Urothelium cell line (cell line): ENCODE results near the gene OVOL2.

Experiments used
- DNase-seq: peaks from one replicate; pipeline ENCODE4 v3.0.0; 2011; ENCODE audit warnings: low spot score, mixed read lengths
- FAIRE-seq: peaks from 2 replicates; lab custom pipeline; 2011; peaks lifted over from hg19 to GRCh38; lab: Jason Lieb, UNC

The OVOL2 gene

GRCh38 chr20:18018100-18018499 is 39.6 kb downstream of the OVOL2 start:
- FAIRE-seq (no peak), DNase-seq (no peak)

GRCh38 chr20:18016772-18017171 is 40.9 kb downstream of the OVOL2 start:
- FAIRE-seq (no peak), DNase-seq (no peak)

GRCh38 chr20:18014411-18014810 is 43.3 kb downstream of the OVOL2 start:
- no peak for DNase-seq
- no peak for FAIRE-seq

GRCh38 chr20:18012901-18013300 is 44.8 kb downstream of the OVOL2 start:
- no peak for DNase-seq
- FAIRE-seq, result no peak

GRCh38 chr20:18011951-18012645 is 45.6 kb downstream of the OVOL2 start:
- DNase-seq (no peak), FAIRE-seq (no peak)

GRCh38 chr20:18011482-18011881 is 46.2 kb downstream of the OVOL2 start:
- DNase-seq, result no peak
- no peak for FAIRE-seq

DNA sequence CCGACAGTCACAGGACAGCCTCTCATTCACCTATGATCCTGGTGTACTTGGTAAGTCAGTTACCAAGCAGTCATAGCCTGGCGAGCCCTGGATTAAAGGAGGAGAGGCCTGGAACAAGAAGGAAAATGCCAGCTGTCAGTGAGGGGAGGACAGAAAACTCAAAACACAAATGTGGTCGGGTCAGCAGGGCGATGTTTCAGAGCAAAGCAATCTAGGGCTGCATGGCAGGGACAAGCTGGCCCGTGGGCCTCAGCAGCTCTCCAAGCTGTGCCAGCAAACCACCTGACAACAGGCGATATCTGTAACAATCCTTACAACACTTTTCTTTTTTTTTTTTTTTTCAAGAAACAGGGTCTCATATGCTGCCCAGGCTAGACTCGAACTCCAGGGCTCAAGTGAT is 48.6 kb downstream of the OVOL2 start:
- DNase-seq (no peak), FAIRE-seq (no peak)

GRCh38 chr20:18007534-18008292 is 50.0 kb downstream of the OVOL2 start:
- FAIRE-seq, result no peak
- DNase-seq, result no peak

- DNase-seq, result no peak
- no peak for FAIRE-seq
Observed at GRCh38 chr20:18006684-18007083, 51.0 kb downstream of the OVOL2 start.

DNA sequence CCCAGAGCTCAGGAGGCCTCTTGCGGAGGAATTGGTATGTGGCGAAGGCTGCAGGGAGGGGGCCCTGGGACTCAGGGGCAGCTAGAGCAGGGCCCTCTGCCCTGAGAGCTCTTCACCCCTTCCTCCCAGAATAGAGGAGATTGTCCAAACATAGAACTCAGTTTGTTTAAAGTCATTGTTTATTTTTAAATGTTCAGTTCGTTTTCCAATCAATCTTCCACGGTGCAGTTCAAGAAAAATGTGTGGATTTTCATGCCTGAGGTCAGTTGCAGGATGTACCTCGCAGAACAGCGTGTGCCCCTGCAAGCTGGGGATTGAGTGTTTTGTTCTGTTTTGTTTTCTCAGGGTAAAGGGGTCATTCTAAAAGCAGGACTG is 51.7 kb downstream of the OVOL2 start:
- DNase-seq (no peak), FAIRE-seq (no peak)

- no peak for DNase-seq
- FAIRE-seq, result no peak
Observed at GRCh38 chr20:18005170-18005989, 52.3 kb downstream of the OVOL2 start.

GRCh38 chr20:18004384-18005031 is 53.2 kb downstream of the OVOL2 start:
- no peak for FAIRE-seq
- DNase-seq, result no peak

- DNase-seq (no peak), FAIRE-seq (no peak)
Observed at GRCh38 chr20:18003897-18004296, 53.8 kb downstream of the OVOL2 start.

DNA sequence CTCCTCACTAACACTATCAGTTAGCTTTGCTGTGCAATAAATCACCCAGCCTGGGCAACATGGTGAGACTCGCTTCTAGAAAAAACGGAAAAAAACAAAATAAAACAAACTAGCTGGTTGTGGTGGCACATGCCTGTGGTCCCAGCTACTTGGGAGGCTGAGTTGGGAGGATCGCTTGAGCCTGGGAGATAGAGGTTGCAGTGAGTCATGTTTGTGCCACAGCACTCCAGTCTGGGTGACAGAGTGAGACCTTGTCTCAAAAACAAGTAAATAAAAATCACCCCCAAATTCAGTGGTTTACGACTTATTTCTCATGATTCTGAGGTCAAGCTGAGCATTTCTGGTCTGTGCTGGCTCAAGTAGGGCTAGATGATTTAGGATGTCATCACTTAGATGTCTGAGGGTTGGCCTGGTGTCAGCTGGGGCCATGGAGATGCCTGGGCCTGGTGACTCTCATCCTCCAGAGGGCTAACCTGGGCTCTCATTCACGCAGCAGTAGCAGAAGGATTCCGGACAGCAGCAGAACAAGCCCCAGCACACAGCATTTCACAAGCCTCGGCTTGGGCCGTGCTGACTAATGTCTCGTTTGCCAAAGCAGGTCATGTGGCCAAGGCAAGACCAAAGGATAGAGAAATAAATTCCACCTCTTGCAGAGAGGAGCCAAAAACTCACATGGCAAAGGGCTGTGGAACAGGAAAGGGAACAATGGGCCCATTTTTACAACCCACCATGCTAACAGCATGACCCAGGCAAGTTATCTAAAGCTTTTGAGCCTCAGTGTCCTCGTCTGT is 56.4 kb downstream of the OVOL2 start:
- DNase-seq (peak; percentile 54), FAIRE-seq (no peak)

GRCh38 chr20:17999566-17999965 is 58.1 kb downstream of the OVOL2 start:
- DNase-seq, result no peak

GRCh38 chr20:17998446-17998845 is 59.3 kb downstream of the OVOL2 start:
- DNase-seq (no peak), FAIRE-seq (no peak)

More at GRCh38 chr20:17999566-17999965, 58.1 kb downstream of the OVOL2 start:
- no peak for FAIRE-seq

DNA sequence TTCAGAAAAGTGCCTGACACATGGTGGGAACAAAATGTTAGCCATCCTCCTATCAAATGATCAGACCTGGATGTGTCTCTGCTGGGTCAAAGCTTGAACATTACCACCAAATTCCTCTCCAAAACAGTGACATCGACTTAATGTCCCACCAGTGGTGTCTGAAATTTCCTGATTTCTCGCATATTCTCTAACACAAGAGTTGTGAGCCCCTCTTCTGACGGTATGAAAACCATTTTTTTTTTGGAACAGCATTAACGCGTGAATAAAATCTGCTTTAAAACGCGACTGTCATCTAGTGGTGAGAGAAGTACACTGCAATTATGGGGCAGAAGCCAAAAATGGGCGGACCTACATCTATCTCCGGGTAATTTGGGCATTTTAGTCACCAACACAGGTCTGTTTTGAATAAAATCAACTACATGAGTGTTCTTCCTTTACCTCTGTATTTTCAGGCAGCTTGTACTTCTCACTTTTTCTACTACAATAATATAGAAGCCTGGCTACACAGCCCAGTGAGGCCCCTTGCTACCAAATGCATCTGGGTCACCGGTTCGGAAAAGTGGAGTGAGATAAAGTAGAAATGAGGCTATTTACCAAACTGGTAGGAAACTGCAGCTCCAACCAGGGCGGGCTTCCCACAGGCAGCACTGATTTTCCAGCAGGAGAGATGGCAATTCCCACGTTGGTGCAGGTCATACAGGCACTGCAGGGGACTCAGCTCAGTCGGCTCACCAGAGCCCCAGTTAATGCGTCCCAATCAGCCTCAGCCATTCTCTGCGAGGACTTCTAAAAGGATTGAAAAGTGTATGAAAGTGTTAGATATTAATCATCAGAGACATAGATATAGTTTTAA is 61.5 kb downstream of the OVOL2 start:
- no peak for FAIRE-seq
- peak; percentile 60 for DNase-seq

GRCh38 chr20:17993546-17993945 is 64.2 kb downstream of the OVOL2 start:
- no peak for FAIRE-seq
- no peak for DNase-seq

DNA sequence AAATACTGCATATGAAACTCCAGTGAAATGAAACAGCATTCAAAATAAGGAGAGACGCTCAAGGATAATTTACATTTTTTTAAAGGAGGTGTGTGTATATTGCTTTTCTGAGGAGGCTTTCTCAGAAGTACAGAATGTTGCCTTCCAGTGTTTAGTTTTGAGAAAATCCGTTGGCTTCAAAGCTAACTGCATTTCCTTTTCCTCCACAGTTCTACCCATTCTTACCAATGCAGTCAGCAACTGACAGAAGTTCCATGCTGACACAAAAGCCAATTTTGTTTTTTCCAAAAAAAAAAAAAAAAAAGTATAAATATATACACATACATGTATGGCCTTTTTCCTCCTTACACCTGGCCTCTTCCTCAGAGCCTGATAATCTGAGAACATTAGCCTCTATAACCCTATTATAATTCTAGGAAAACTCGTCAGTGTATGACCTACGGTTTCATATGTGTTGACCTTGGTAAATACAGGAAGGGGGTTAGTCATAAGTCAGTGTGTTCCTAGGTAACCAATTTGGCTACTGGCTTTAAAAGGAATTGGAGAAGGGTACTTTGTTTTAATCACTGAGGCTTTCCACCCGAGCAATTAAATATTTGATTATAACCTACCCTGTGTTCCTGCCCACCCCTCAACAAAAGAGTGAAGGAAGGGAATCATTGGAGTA is 64.7 kb downstream of the OVOL2 start:
- FAIRE-seq (no peak), DNase-seq (no peak)
